Jurkat, Clone E6-1 (cell line): Measurements from ENCODE around the gene RHOG.
A peak's percentile ranks its signal among the peaks of the same experiment; 100 is the strongest.
"Not testable (repeated sequence)": the region's sequence is repeated elsewhere in the genome, so short reads cannot be mapped to it uniquely, and the experiment has no call there.

Source experiments
- DNase-seq: peaks from one replicate; pipeline ENCODE4 v3.0.0-alpha.2; 2011; ENCODE audit warnings: low read depth, low spot score
- H3K4me3 ChIP-seq: 2 replicates; pipeline ENCODE4 v1.5.1; 2011; ENCODE audit warnings: mild to moderate bottlenecking, low read length, control low read depth, moderate library complexity

RHOG gene

DNA sequence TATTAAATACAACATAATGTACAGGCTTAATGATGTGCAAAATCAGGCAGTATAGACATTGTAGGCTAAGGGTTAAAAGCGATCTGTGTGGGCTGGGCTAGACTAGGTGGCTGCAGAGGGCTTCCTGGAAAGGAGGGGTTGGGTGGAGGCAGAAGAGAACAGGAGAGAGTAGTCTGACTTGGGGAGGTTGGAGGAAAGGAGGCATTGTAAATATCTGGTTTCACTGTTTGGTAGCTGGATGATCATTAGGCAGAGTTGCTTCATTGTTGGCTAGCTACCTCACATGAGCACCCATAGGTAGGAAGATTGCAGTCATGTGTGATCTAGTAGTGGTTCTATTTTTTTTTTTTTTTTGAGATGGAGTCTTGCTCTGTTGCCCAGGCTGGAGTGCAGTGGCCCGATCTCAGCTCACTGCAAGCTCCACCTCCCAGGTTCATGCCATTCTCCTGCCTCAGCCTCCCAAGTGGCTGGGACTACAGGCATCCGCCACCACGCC is 20.2 kb upstream of the RHOG start:
- DNase-seq, result not testable (repeated sequence)
- peak overlapping the region; percentile 17 for H3K4me3 ChIP-seq

DNA sequence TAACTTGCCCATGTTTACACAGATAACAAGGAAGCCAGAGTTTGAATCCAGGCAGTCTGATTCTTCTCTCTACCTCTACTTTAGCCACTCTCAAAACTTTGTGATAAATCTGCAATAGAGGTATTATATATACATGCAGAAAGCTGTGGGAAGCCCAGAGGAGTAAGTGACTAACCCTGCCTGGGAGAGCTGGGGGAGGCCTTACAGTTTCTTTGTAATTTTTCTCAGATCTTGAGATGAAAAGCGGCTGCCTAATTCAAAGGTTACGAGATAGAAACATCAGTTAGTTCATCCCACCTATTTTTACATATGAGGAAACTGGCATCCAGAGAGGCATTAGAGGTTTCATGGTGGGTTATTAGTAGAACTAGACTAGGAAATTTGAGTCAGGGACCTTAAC is 19.6 kb upstream of the RHOG start:
- H3K4me3 ChIP-seq, result peak overlapping the region; percentile 17
- DNase-seq, result peak; percentile 79

DNA sequence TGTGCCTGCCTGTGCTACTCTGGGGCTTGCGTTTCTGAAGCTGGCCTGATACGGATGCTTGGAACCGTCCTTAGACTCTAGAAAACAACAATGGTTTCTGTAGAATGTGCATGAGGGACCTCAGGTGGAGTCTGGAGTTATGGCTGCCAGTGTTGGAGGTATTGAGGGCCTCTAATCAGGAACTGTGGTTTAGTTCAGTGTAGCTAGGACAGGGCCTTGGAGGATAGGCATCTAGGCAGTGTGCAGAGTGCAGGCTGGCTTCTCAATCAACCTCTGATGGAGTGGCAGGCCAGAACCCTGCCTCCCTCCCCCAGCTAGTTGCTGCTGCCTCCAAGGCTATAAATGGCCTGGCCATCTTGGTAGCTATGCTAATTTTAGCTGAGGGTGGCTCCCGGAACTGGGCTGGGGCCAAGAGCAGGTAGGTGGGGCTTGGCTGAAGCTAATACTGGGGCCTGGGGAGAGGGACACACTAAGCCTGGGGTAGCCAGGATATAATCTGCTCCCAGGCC is 18.7 kb upstream of the RHOG start:
- DNase-seq, result no peak
- peak overlapping the region; percentile 21 for H3K4me3 ChIP-seq

DNA sequence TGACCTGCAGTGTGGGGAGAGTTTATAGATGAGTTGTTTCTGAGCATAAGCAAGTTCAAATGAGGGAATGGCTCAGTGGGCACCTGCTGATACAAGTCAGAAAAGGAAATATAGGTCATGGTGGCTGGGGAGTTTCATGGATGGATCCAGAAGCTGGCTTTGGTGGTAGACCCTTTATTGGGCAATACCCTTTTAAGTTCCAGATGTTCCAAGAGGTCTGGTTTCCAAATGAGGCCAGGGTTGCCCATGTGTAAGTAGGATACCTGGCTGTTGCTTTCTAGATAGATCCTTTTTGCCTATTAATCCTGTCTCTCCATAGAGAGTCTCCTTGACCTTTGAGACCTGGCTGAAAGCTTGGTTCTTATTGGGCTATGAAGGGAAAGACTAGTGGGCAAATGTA is 16.9 kb upstream of the RHOG start:
- DNase-seq, result no peak
- peak overlapping the region; percentile 81 for H3K4me3 ChIP-seq

DNA sequence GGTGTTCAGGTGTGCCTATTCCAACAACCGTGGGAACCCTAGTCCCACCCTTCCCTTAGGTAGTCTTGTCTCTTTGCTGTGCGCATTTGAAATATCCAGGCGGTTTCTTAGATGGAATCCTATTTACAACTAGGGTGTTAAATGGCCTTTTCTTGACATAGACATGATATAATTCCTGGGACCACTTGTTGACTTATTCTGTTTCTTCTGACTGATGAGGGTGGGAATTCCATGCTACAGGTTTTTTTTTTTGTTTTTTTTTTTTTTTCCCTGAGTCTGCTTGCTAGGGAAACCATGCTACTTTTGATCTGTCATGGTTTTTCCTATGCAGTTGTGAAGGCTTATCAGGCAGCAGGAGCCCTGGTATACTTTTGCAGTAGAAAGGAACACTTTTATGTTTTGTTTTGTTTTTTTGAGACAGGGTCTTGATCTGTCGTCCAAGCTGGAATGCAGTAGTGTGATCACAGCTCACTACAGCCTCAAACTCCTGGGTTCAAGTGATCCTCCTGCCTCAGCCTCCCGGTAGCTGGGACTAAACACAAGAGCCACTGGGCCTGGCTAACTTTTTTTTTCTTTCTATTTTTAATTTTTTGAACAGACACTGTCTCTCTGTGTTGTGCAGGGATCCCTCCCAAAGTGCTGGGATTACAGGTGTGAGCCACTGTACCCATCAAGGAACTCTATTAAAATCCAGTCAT is 16.2 kb upstream of the RHOG start:
- peak overlapping the region; percentile 81 for H3K4me3 ChIP-seq
- no peak for DNase-seq

DNA sequence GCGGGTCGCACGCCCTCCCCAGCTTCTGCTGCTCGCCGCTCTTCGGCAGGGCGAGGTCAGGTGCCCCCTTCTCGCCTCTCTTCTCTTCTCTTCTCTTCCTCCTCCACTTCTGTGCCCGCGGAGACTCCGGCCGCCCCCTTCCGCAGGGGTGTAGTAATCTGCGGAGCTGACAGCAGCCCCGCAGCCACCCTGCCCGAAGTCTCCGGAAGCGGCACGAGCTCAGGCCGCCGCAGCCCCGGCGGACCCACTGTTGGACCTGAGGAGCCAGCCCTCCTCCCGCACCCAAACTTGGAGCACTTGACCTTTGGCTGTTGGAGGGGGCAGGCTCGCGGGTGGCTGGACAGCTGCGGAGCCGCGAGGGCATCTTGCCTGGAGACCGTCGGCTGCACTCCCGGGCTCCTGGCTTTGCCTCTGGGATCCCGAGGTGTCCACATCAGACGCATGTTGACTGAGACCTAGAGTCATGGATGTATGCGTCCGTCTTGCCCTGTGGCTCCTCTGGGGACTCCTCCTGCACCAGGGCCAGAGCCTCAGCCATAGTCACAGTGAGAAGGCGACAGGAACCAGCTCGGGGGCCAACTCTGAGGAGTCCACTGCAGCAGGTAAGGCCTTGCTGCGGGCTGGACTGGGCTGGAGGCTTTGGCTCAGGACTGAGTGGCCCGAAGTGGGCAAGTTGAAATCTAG is 15.2 kb upstream of the RHOG start:
- no peak for DNase-seq

DNA sequence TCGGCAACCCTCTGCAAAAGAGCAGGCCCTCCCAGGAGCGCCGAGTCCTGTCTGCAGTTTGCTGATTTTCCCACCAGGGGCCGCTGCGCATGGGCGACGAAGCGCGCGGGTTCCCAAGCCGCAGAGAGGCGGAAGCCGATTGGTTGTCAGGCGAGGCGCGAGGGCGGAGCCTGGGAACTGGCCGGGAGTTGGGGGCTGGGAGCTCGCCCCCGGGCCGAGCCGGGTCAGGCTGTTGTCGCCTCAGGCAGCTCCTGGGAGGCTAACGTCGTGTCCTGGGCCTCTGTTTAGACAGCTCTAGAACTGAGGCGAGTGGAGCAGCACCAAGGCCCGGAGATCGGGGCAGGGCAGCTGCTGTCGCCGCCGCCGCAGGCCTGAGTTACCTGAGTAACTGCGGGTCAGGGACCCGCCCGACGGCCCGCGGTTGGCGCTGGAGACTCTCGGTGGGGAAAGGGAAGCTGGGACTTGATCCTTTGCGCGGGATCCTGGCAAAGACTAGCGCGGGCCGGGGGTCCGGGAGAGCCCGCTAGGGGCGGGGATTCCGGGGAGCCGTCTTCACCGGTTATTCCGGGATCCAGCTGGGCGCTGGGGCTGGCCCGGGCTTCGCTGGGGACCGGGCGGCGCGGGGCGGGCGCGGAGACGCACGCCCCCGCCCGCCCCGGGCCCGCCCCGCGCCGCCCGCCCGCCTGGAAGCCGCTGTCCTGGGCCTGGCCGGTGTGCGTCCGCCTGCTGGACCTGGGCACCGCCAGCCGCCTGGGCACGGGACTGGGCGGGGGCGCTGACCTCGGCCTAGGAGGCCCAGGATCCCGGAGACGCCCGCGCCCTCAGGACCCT is 14.4 kb upstream of the RHOG start, which contains the start of gene STIM1:
Gene STIM1 (plus strand): TSS at position 688 of the 831 bp plus-strand sequence. CDS start 607 bp downstream, outside the sequence.
- H3K4me3 ChIP-seq, result peak within 1 kb of the TSS; percentile 81
- peak; percentile 94 for DNase-seq

More for the DNA sequence above, 15.2 kb upstream of the RHOG start:
- peak overlapping the region; percentile 81 for H3K4me3 ChIP-seq

DNA sequence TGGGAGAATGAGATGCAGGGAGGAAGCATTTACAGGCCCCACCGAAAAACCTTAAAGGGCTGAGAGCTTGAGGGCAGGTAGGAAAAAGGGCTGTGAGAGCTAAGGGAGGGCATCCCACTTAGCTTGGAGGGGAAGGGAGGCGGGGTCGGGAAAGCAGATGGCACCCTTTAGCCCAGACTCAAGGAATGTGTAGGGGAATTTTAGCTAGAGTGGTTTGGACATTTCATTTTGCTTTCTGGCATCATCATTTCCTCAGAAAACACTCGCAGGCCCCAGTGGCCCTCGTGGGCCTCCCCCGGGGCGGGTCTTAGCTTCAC is 13.9 kb upstream of the RHOG start:
- DNase-seq, result no peak
- H3K4me3 ChIP-seq, result peak overlapping the region; percentile 81

DNA sequence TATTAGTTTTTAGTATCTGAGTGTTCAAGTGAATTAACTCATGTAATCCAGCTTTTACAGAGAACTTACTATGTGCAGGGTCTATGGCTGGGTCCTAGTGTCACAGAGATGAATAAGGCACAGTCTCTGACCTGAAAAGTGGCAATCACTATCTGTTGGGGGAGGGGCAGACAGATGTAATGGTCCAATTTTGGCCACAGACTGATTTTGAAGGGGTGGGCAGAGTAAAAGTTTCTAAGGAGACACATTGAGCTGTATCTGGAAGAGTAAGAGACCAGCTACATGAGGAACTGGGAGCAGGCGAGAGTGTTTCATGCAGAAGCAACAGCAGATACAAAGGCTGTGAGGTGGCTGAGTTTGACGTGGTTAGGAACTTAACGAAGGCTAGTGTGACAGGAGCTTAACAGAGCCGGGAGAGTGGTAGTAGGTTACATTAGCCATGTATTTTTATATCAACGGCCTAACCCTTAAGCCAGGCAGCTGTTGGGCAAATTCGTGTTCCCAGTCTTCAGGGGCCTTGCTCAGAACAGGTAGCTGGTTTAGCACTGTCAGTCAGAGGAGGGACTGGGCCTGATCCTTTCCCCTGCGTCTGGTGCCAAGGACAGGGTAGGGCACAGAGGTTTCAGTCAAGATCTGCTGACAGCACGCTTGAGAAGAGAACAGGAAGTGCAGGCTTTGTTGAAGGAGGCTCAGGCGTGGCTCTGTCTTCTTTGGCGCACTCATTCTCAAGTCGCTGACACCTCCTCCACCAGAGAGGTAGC is 13.3 kb upstream of the RHOG start:
- peak; percentile 90 for DNase-seq
- peak overlapping the region; percentile 81 for H3K4me3 ChIP-seq

DNA sequence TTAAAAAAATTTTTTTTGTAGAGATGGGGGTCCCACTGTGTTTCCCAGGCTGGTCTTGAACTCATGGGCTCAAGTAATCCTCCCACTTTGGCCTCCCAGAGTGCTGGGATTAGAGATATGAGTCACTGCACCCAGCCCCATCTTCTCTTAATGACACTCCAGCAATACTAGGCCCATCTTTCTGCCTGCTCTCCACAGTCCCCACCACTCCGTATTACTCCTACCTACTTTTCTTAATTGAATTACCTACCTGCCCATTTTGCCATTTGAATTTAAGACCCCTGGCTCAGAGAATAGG is 12.7 kb upstream of the RHOG start:
- no peak for DNase-seq
- no peak overlapping the region for H3K4me3 ChIP-seq

DNA sequence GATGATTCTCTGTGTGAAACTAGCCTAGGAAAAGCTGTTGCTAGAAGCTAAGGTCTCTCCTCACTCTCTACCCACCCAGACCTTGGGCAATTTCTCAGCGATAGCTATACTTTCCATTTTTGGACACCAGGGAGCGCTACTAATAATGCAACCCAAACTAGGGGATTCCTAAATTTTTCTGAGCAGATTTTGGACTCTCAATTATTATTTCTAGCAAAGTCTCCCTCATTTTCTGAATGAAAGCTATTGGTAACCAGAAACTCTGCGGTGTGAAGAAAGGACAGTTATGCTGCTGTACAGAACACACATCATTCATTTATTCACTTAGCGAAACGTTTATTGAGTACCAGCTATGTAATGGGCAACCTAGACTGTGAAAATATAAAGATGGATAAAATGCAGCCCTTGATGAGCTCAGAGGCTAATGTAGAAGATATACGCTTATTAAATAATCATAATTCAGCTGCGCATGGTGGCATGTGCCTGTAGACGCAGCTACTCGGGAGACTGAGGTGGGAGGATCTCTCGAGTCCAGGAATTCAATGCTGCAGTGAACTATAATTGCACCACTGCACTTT is 8.6 kb upstream of the RHOG start:
- H3K4me3 ChIP-seq, result no peak overlapping the region
- no peak for DNase-seq

DNA sequence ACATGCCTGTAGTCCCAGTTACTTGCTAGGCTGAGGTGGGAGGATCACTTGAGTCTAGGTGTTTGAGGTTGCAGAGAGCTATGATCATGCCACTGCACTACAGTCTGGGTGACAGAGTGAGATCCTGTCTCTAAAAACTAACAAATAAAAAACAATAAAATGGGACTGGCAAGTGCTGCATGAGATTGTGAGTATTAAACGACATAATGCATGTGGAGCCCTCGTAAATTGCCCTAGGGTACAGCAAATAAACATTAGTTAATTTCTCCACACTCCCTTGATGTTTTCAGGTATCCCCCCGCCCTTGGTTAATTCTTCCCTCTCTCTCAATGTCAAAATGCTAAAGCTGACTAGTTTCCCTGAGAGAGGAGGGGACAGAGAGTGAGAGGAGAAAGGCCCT is 4.9 kb upstream of the RHOG start:
- no peak for DNase-seq
- no peak overlapping the region for H3K4me3 ChIP-seq

DNA sequence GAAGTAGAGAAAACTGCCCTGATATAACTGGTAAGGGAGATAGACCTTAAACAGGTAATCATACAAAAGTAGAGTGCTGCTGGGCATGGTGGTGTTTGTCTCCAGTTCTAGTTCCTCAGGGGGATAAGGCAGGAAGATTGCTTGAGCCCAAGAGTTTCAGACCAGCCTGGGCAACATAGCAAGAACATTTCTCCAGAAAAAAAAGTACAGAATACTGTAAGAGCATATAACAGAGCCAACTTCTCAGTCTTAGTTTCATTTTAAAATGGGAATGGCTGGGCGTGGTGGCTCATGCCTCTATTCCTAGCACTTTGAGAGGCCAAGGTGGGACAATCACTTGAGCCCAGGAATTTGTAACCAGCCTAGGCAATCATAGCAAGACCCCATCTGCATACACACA is 4.5 kb upstream of the RHOG start:
- no peak for DNase-seq
- no peak overlapping the region for H3K4me3 ChIP-seq

DNA sequence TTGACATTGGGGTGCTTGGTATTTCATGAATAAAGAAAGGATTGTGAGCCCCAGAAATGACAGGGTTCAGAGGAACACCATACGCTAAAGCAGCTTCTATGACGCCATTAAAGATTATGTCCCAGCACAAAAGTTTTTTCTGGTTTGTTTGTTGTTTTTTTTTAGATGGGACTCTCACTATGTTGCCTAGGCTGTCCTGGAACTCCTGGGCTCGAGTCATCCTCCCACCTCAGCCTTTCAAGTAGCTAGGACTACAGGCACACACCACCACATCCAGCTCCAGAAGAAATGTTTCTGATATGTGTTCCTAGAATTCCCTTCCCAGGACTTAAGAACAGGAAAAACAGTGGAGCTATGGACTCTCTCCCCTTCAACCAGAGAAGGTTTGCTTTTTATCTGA is 2.6 kb upstream of the RHOG start:
- DNase-seq, result no peak
- no peak overlapping the region for H3K4me3 ChIP-seq

DNA sequence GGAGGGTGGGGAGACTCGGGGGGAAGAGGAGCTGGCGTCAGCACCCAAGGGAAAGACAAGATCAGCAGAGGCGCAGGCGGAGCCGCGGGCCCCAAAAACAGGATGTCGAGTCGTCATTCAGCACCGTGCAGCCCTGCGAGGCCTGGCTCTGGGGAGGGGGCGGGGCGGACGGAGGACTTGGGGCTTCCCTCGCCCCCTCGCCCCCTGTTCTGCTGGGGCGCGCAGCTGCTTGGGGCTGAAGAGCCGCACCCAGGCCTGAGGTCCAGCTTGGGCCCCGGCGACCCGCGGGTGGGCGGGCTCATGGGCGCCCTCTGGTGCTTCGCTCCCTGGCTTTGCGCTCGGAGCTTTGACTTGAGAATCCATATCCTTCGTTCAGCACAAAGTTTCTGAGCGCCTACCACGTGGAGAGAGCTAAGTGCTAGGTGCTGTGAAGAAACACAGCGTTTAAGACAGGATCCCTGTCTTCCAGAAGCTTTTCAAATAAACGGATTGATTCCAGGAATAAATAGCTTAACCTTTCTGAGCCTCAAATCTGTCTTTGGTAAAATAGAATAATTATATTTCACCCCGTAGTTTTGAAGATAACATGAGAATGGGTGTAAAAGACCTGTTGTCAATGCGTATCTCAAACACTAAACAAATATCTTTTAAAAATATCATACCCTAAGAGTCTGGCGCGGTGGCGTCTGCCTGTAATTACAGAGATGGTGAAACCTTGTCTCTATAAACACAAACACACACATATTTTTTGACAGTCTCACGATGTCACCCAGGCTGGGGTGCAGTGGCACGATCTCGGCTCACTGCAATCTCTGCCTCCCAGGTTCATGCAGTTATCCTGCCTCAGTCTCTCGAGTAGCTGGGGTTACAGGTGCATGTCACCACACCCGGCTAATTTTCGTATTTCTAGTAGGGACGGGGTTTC is 929 bp upstream of the RHOG start:
- peak overlapping the region; percentile 99 for H3K4me3 ChIP-seq
- DNase-seq, result peak; percentile 81

DNA sequence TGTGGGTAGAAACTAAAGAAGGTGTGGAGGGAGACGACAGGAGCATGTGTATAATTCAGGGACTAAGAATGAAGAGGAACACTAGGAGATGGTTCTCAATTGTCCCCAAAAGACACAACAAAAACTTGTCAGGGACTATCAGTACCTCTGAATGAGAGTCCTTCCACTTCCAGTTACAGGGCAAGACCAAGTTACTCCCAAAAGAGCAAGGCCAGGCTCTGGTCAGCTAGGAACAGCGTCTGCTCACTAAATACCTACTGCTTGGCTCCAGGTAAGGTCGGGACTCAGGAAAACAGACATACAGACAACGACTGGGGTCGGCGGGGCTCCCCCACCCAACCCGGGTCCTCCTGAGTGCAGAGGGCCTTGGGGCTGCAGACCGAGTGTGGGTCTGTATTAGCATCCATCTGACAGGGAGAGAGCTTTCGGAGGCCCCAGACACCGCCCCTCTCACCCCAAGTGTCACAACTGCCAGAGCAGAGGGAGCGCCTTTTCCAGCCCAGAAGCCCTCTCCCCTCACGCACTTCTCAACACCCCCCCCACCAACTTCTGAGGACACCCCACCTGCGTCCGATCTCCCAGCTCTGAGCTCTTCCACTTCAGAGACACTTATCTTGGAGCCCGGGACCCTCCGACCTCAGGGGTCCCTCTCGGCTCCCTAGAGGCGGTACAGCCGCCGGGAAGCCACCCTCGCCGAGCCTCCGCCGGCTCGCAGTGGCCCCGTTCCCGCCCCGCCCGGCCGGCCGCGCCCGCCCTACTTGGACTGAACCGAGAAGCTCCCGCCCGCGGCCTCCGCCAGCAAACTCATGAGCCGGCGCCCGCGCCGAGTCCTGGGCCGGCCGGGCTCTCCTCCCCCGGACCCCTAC is 522 bp downstream of the RHOG start:
- no peak for DNase-seq

DNA sequence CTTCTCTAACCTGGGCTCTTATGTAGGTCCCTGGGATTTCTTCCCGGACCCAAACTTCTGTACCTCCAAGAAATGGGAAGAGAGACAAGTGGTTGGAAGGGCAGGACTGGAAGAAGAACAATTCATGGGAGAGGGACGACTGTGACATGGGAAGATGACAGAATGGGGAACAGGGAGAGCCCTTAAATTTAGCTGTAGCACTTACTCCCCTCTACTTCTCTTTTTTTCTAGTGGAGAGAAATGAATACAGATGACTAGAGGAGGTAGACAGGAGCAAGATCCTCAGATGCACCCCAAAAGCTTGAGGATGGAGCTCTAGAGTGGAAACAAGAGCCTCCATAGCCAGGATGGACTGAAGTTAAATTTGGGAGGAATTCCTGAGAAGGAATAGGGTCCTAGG is 2.3 kb downstream of the RHOG start:
- H3K4me3 ChIP-seq, result peak overlapping the region; percentile 99
- no peak for DNase-seq

More for the DNA sequence above, 522 bp downstream of the RHOG start:
- peak overlapping the region; percentile 99 for H3K4me3 ChIP-seq
